IMR-90 (cell line): ENCODE data around the gene TMEM253. TPM values are rescaled to one million over a fixed set of nuclear protein-coding genes. Genes with fewer than 3 reads are reported as not detected.

ENCODE experiments used
- ATAC-seq: fragments of 200-7000 bp; cut with Tn5 transposase; 2 replicates; pipeline ENCODE4 v1.9.1; 2020; ENCODE audit warnings: low read depth, mild to moderate bottlenecking, moderate library complexity
- BruUV-seq: library from RNA; stranded (reverse); fragments of 400-500 nt; replicated peaks from 2 replicates; lab custom pipeline; 2021; lab: Mats Ljungman, UMichigan
- CTCF ChIA-PET: fragments of 300-600 bp; formaldehyde crosslinking; extraction: SDS; loops from one replicate; lab custom pipeline; 2021; ENCODE audit warnings: antibody characterized with exemption; lab: Yijun Ruan, JAX
- POLR2A ChIA-PET: fragments of 300-600 bp; sonication (Branson Sonifier 250); formaldehyde crosslinking; loops from one replicate; lab custom pipeline; 2022; ENCODE audit warnings: antibody characterized with exemption; ENCODE audit not compliant: unreplicated experiment; lab: Charles Lee
- DNase-seq: peaks from one replicate; pipeline ENCODE4 v3.0.0; 2013
- H2AFZ ChIP-seq: replicated peaks from 2 replicates; pipeline ENCODE3; 2013; ENCODE audit warnings: low read length, mild to moderate bottlenecking; ENCODE audit not compliant: poor library complexity
- H2AK5ac ChIP-seq: 2 replicates; pipeline ENCODE4 v1.6.1; 2013; ENCODE audit warnings: low read depth, low read length, inconsistent platforms
- H2AK9ac ChIP-seq: replicated peaks from 2 replicates; pipeline ENCODE3; 2013; ENCODE audit warnings: mild to moderate bottlenecking, low read depth, low read length, moderate library complexity; ENCODE audit not compliant: poor library complexity
- H2BK120ac ChIP-seq: 2 replicates; pipeline ENCODE4 v1.6.1; 2013; ENCODE audit warnings: low read depth, low read length, inconsistent platforms
- H2BK15ac ChIP-seq: 3 replicates; pipeline ENCODE4 v1.6.1; 2013; ENCODE audit warnings: low read depth, low read length, inconsistent platforms
- H2BK20ac ChIP-seq: 2 replicates; pipeline ENCODE4 v1.6.1; 2013; ENCODE audit warnings: low read depth, mild to moderate bottlenecking, inconsistent platforms, low read length, moderate library complexity
- H2BK5ac ChIP-seq: 2 replicates; pipeline ENCODE4 v1.6.1; 2013; ENCODE audit warnings: mild to moderate bottlenecking, low read depth, low read length, inconsistent platforms; ENCODE audit not compliant: poor library complexity, severe bottlenecking
- H3K14ac ChIP-seq: replicated peaks from 2 replicates; pipeline ENCODE4 v1.6.1; 2013; ENCODE audit warnings: low read depth, low read length, inconsistent platforms
- H3K18ac ChIP-seq: 2 replicates; pipeline ENCODE4 v1.6.1; 2013; ENCODE audit warnings: low read depth, low read length, control low read depth
- H3K23ac ChIP-seq: 2 replicates; pipeline ENCODE4 v1.6.1; 2013; ENCODE audit warnings: low read depth, low read length, inconsistent platforms
- H3K27ac ChIP-seq: 2 replicates; pipeline ENCODE4 v1.5.1; 2013; ENCODE audit warnings: mild to moderate bottlenecking, control low read depth, low read length; ENCODE audit not compliant: insufficient read depth
- H3K27me3 ChIP-seq: 2 replicates; pipeline ENCODE4 v1.6.1; 2013; ENCODE audit warnings: low read length; ENCODE audit not compliant: control insufficient read depth, insufficient read depth
- H3K36me3 ChIP-seq: 2 replicates; pipeline ENCODE4 v1.6.1; 2013; ENCODE audit warnings: low read length, mixed read lengths; ENCODE audit not compliant: control insufficient read depth, insufficient read depth
- H3K4ac ChIP-seq: 2 replicates; pipeline ENCODE4 v1.6.1; 2013; ENCODE audit warnings: low read depth, low read length, inconsistent platforms
- H3K4me1 ChIP-seq: 2 replicates; pipeline ENCODE4 v1.6.1; 2013; ENCODE audit warnings: low read length, mixed read lengths; ENCODE audit not compliant: control insufficient read depth, insufficient read depth
- H3K4me2 ChIP-seq: 2 replicates; pipeline ENCODE4 v1.6.1; 2013; ENCODE audit warnings: low read depth, mild to moderate bottlenecking, control low read depth, low read length, moderate library complexity
- H3K4me3 ChIP-seq: 2 replicates; pipeline ENCODE4 v1.5.1; 2013; ENCODE audit warnings: low read depth, mild to moderate bottlenecking, control low read depth, low read length, moderate library complexity; ENCODE audit not compliant: insufficient read depth
- H3K56ac ChIP-seq: 2 replicates; pipeline ENCODE4 v1.6.1; 2013; ENCODE audit warnings: low read length, inconsistent platforms; ENCODE audit not compliant: insufficient read depth; ENCODE audit errors: extremely low read depth
- H3K79me1 ChIP-seq, 2 experiments: 2 replicates each; pipeline ENCODE4 v1.6.1; 2013; ENCODE audit warnings: low read length in 2 of 2, inconsistent platforms in 1 of 2, low read depth in 1 of 2
- H3K9ac ChIP-seq: 2 replicates; pipeline ENCODE4 v1.6.1; 2013; ENCODE audit warnings: low read depth, low read length, control low read depth
- H3K9me1 ChIP-seq: 2 replicates; pipeline ENCODE4 v1.6.1; 2013; ENCODE audit warnings: low read length, inconsistent platforms; ENCODE audit not compliant: insufficient read depth
- H3K9me3 ChIP-seq: 2 replicates; pipeline ENCODE4 v1.6.1; 2013; ENCODE audit warnings: low read length; ENCODE audit not compliant: control insufficient read depth, insufficient read depth
- H4K20me1 ChIP-seq: 2 replicates; pipeline ENCODE4 v1.6.1; 2013; ENCODE audit warnings: low read length, inconsistent platforms; ENCODE audit not compliant: insufficient read depth
- H4K5ac ChIP-seq: 2 replicates; pipeline ENCODE4 v1.6.1; 2013; ENCODE audit warnings: mild to moderate bottlenecking, low read depth, low read length, control low read depth
- H4K8ac ChIP-seq, 2 experiments: 2 replicates each; pipeline ENCODE4 v1.6.1; 2013; ENCODE audit warnings: low read depth in 2 of 2, low read length in 2 of 2, control low read depth in 1 of 2, inconsistent platforms in 1 of 2
- H4K91ac ChIP-seq: 2 replicates; pipeline ENCODE4 v1.6.1; 2013; ENCODE audit warnings: low read depth, low read length, inconsistent platforms; ENCODE audit not compliant: insufficient read depth
- BHLHE40 ChIP-seq: fragments of 150-350 bp; IDR thresholded peaks from 2 replicates; pipeline ENCODE4 v1.6.1; 2016; ENCODE audit warnings: mild to moderate bottlenecking, low read depth, low read length
- CEBPB ChIP-seq: IDR thresholded peaks from 2 replicates; pipeline ENCODE4 v1.6.1; 2012; ENCODE audit warnings: low read depth, low read length, improper control_type of control experiment
- CHD1 ChIP-seq: IDR thresholded peaks from 2 replicates; pipeline ENCODE4 v1.6.1; 2012; ENCODE audit warnings: low read depth, low read length, improper control_type of control experiment
- FOS ChIP-seq: fragments of 150-350 bp; IDR thresholded peaks from 2 replicates; pipeline ENCODE4 v1.6.1; 2016; ENCODE audit warnings: low read depth, low read length
- MAZ ChIP-seq: IDR thresholded peaks from 2 replicates; pipeline ENCODE4 v1.6.1; 2012; ENCODE audit warnings: low read depth, mild to moderate bottlenecking, low read length, improper control_type of control experiment, moderate library complexity, borderline replicate concordance
- NFE2L2 ChIP-seq: fragments of 150-350 bp; IDR thresholded peaks from 2 replicates; pipeline ENCODE4 v1.6.1; 2016; ENCODE audit warnings: low read depth, mild to moderate bottlenecking, low read length
- POLR2A ChIP-seq: IDR thresholded peaks from 2 replicates; pipeline ENCODE4 v1.6.1; 2012; ENCODE audit warnings: mild to moderate bottlenecking, low read depth, low read length
- RCOR1 ChIP-seq: IDR thresholded peaks from 2 replicates; pipeline ENCODE4 v1.6.1; 2012; ENCODE audit warnings: mild to moderate bottlenecking, low read length, improper control_type of control experiment; ENCODE audit not compliant: insufficient replicate concordance
- RFX5 ChIP-seq: IDR thresholded peaks from 2 replicates; pipeline ENCODE4 v1.8.0; 2012; ENCODE audit warnings: low read depth, mild to moderate bottlenecking, low read length, moderate library complexity
- WGBS, 2 experiments: methylation state at CpG; one replicate each; pipeline versions ENCODE4 v1.1.5 to v1.1.7; 2013; ENCODE audit warnings: missing lambda C conversion rate in 2 of 2; ENCODE audit not compliant: insufficient read length in 1 of 2; ENCODE audit errors: extremely low coverage in 2 of 2; 5-methylcytosine and 5-hydroxymethylcytosine counted together
- dilution Hi-C: fragments of 300-500 bp; cut with HindIII; formaldehyde crosslinking; loops from one replicate; pipeline ENCODE4 v1.14.3; 2018; ENCODE audit warnings: low sequenced_read_pairs; ENCODE audit not compliant: unreplicated experiment
- in situ Hi-C: fragments of 300-500 bp; cut with MboI; formaldehyde crosslinking; loops from 3 replicates; pipeline ENCODE4 v1.14.3; 2019; ENCODE audit warnings: low sequenced_read_pairs, inconsistent platforms, mixed read lengths
- intact Hi-C: fragments of 100-400 bp; cut with micrococcal nuclease; formaldehyde crosslinking; loops from 2 replicates; pipeline ENCODE4 v1.10.0; 2022
- polyA plus RNA-seq, 3 experiments: library from polyadenylated mRNA; depleted of rRNA; stranded (reverse); fragments of >200 nt; gene quantifications; 2 replicates each; pipeline ENCODE4 v1.2.3, GENCODE V29; 2012; ENCODE audit warnings: low replicate concordance in 1 of 3
- total RNA-seq: library from RNA; depleted of rRNA; stranded (reverse); fragments of >200 nt; gene quantifications from 2 replicates; pipeline ENCODE4 v1.2.3, GENCODE V29; 2012
- TF ChIP-seq, protein P1 (sequence below): fragments of 150-350 bp; IDR thresholded peaks from 2 replicates; pipeline ENCODE4 v1.6.1; 2016; ENCODE audit warnings: low read depth, mild to moderate bottlenecking, low read length, moderate library complexity, borderline replicate concordance
- TF ChIP-seq, protein P2 (sequence below): fragments of 150-350 bp; IDR thresholded peaks from 2 replicates; pipeline ENCODE4 v1.6.1; 2017; ENCODE audit warnings: mild to moderate bottlenecking, antibody characterized with exemption, low read length, low read depth

The TMEM253 gene
- total and polyA plus RNA-seq, 2 of the 4 experiments (the other 2 are of a cell fraction): 0.07 TPM; not detected in 1

DNA sequence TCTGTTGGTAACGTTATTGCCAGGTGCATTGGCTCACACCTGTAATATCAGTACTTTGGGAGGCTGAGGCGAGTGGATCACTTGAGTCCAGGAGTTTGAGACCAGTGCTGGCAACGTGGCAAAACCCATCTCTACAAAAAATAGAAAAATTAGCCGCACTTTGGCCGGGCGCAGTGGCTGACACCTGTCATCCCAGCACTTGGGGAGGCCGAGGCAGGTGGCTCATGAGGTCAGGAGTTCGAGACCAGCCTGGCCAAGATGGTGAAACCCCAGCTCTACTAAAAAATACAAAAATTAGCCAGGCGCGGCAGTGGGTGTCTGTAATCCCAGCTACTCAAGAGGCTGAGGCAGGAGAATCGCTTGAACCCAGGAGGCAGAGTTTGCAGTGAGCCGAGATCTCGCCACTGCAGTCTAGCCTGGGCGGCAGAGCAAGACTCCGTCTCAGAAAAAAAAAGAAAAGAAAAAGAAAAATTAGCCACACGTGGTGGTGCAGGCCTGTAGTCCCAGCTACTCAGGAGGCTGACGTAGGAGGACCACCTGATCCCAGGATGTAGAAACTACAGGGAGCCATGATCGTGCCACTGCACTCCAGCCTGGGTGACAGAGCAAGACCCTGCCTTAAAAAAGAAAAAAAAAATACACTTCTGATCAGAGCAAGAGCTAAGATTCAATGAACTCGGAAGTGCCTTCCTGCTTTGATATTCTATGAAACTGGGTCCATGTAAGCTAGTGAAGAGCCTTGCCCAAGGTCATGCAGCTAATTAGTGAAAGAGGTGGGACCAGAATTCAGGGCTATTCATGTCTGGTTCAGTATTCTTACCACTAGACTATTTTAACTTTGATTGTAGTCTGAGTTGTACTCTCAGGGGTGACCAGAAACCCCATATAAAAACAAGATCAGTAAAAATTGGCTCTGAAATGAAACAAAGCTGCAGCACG, 47.4 kb upstream of the TMEM253 start:
- Histone ChIP-seq H3K9me1 (peaks cover 3% of the 10 kb centered on the region; the same call in 1 of the 2 replicates), H4K91ac (no peak overlapping the region), H2BK20ac (no peak overlapping the region), H3K27me3 (peaks cover 4% of the 10 kb centered on the region), H3K9ac (no peak overlapping the region), H3K9me3 (no peaks in the 10 kb centered on the region), H2AK5ac (no peak overlapping the region), H3K4me2 (no peak overlapping the region), H3K4ac (no peak overlapping the region), H3K4me1 (peaks cover 4% of the 10 kb centered on the region; the same call in 1 of the 2 replicates), H2BK5ac (no peak overlapping the region), H3K18ac (no peak overlapping the region), H3K56ac (no peak overlapping the region), H2BK15ac (no peak overlapping the region), H4K5ac (no peak overlapping the region), H3K79me1 (no peaks in the 10 kb centered on the region), H3K4me3 (no peak overlapping the region), H2AK9ac (no peak overlapping the region), H3K36me3 (no peaks in the 10 kb centered on the region), H2BK120ac (no peak overlapping the region), H3K14ac (no peak overlapping the region), H3K27ac (no peak overlapping the region), H3K23ac (no peak overlapping the region), H4K8ac (no peak overlapping the region), H2AFZ (no peak overlapping the region), H4K20me1 (no peaks in the 10 kb centered on the region)
- in situ Hi-C loops (no loop called here), dilution Hi-C loops (no loop called here), intact Hi-C loops (no loop called here)
- TF ChIP-seq RFX5 (no peak), POLR2A (no peak), FOS (no peak), CEBPB (no peak), CHD1 (no peak), RCOR1 (no peak), MAZ (no peak), NFE2L2 (no peak), BHLHE40 (no peak)
- TF ChIP-seq, protein P1, sequence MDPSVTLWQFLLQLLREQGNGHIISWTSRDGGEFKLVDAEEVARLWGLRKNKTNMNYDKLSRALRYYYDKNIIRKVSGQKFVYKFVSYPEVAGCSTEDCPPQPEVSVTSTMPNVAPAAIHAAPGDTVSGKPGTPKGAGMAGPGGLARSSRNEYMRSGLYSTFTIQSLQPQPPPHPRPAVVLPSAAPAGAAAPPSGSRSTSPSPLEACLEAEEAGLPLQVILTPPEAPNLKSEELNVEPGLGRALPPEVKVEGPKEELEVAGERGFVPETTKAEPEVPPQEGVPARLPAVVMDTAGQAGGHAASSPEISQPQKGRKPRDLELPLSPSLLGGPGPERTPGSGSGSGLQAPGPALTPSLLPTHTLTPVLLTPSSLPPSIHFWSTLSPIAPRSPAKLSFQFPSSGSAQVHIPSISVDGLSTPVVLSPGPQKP: no peak
- TF ChIP-seq, protein P2, sequence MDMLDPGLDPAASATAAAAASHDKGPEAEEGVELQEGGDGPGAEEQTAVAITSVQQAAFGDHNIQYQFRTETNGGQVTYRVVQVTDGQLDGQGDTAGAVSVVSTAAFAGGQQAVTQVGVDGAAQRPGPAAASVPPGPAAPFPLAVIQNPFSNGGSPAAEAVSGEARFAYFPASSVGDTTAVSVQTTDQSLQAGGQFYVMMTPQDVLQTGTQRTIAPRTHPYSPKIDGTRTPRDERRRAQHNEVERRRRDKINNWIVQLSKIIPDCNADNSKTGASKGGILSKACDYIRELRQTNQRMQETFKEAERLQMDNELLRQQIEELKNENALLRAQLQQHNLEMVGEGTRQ: no peak
- ChIA-PET CTCF (interaction anchor here (0.7 kb wide), 1 partner anchor 747 kb away, joined by 4 read pairs; no protein-coding TSS in a partner anchor), POLR2A (interaction anchor here (0.5 kb wide), 1 partner anchor 16 kb away, joined by 3 read pairs; the partner anchor contains the start of gene ARHGEF40)
- ATAC-seq (no peak), DNase-seq (no peak)
- 97% methylated on average over 6 of the region's 20 CpGs; no CpG with 5 or more reads in 1 of the 2 experiments for WGBS, 2 experiments
- BruUV-seq: no TSS peak
